HG02852 (cell line): ENCODE results near the gene DRICH1.
"Not testable (repeated sequence)": the region's sequence is repeated elsewhere in the genome, so short reads cannot be mapped to it uniquely, and the experiment has no call there.

ENCODE experiments used
- ATAC-seq: cut with Tn5 transposase; IDR thresholded peaks from one replicate; pipeline ENCODE4 v1.9.1; 2021; ENCODE audit warnings: mild to moderate bottlenecking, moderate library complexity; ENCODE audit not compliant: unreplicated experiment

The DRICH1 gene

GRCh38 chr22:23632178-23632577 lies at the start of gene DRICH1:
TSS of gene DRICH1 (minus strand) at chr22:23632321. CDS start at chr22:23632023, 298 bp downstream.
- ATAC-seq = no peak

- ATAC-seq = no peak
Measured at GRCh38 chr22:23681026-23681809, 49.1 kb upstream of the DRICH1 start.

GRCh38 chr22:23678133-23678532 lies 46.0 kb upstream of the DRICH1 start:
- no peak for ATAC-seq

- no peak for ATAC-seq
Measured at GRCh38 chr22:23677701-23677995, 45.5 kb upstream of the DRICH1 start.

- not testable (repeated sequence) for ATAC-seq
Measured at GRCh38 chr22:23676841-23677700, 45.0 kb upstream of the DRICH1 start.

GRCh38 chr22:23675502-23676415 lies 43.6 kb upstream of the DRICH1 start:
- ATAC-seq = no peak

GRCh38 chr22:23674886-23675501 lies 42.9 kb upstream of the DRICH1 start:
- not testable (repeated sequence) for ATAC-seq

GRCh38 chr22:23673826-23674690 lies 41.9 kb upstream of the DRICH1 start:
- no peak for ATAC-seq

GRCh38 chr22:23673050-23673620 lies 41.0 kb upstream of the DRICH1 start:
- ATAC-seq = no peak

GRCh38 chr22:23672307-23673049 lies 40.4 kb upstream of the DRICH1 start:
- ATAC-seq = not testable (repeated sequence)

GRCh38 chr22:23671387-23671786 lies 39.3 kb upstream of the DRICH1 start:
- ATAC-seq = not testable (repeated sequence)

GRCh38 chr22:23670378-23671295 lies 38.5 kb upstream of the DRICH1 start:
- ATAC-seq = no peak

GRCh38 chr22:23660381-23660780 lies 28.3 kb upstream of the DRICH1 start:
- ATAC-seq = not testable (repeated sequence)

- no peak for ATAC-seq
Measured at GRCh38 chr22:23657727-23658126, 25.6 kb upstream of the DRICH1 start.

- ATAC-seq = no peak
Measured at GRCh38 chr22:23655891-23656475, 23.9 kb upstream of the DRICH1 start.

- no peak for ATAC-seq
Measured at GRCh38 chr22:23652711-23653110, 20.6 kb upstream of the DRICH1 start.

- ATAC-seq = no peak
Measured at GRCh38 chr22:23652286-23652685, 20.2 kb upstream of the DRICH1 start.
